NCI-H345 (cell line): ENCODE data around the gene DFFB.
A peak's percentile ranks its signal among the peaks of the same experiment; 100 is the strongest.
"Not testable (repeated sequence)": the region's sequence is repeated elsewhere in the genome, so short reads cannot be mapped to it uniquely, and the experiment has no call there.

Source experiments
- DNase-seq: peaks from one replicate; lab custom pipeline; 2025; lab: John Stamatoyannopoulos, UW

The DFFB gene

DNA sequence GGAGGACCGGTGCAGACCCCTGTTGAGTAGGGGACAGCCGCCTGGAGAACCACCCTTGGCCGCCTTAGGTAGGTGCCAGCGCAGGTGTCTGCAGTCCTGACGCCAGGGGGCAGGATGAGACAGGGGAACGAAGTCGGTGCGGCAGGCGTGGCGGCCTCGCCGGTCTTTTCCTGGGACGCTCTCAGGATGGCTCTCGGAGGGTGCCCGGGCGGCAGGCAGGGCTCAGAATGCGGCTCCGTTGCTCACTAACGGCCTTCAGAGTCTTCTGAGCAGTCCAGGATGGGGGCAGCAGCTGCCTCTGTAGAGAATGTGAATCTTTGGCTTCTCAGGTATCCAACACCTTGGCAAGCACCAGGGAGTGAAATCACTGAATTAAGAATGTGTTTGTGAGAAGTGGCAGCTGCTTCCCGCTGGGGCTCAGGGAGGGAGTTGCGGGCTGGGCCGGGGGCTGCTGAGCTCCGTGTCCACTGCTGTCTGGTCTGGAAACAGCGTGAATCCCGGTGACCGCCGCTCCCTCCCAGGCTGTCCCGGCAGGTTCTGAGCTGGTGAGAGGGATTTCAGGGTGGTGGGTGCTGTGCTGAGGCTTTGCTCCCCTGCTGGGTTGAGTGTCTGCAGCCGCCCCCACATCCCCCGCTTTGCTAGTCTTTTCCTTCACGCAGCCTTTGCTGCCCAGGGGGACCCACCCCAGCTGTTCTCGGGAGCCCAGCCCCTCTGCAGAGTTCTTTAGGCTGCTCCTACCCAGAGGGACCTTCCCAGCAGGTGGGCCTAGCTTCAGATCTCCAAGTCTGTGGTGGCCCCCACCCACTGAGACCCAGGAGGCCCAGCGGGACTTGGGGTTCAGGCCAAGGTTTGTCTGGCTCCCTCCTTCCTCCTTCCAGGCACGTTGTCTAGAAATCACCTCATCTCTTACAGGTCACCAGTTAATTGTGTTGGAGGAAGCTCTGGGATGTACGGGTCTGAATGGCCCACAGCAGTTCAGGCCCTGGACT, 53.9 kb downstream of the DFFB start:
- DNase-seq = peak; percentile 88

DNA sequence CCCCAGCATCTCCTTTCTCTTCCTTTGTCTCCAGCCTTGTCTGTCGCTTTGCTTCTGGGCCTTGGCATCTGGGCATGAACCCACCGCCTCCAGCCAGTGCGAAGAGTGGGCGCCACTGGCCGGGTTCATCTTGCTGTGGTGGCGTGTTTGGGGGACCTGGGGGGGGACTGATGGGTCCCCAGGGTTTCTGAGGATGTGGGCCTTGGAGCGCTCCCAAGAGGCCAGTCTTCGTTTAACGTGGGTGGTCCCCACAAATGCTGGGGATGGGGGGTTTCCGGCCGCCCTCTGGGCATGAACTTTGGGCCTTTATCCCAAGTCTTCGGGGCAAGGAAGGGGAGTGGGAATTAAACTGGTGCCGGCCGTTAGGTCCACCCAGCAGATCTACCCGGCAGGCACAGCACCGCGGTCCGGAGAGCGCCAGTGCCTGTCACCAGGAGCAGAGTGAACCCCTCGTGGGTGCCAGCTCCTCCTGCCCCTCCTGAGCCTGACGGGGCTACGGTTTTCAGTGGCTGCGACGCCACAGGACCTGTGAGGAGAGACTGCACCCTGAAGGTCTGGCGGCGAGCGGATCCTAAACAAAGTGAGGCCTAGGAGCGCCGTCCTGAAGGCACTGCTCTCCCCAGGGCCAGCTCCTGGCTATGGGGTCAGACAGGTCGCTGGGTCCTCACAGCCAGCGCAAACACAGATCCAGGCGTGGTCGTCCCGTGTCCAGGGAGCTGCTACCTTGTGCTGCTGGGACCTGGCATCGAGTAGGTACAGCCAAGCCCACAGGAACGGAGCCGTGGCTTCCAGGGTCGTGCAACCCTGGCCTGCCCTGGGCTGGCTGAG, 54.9 kb downstream of the DFFB start:
- DNase-seq = no peak

DNA sequence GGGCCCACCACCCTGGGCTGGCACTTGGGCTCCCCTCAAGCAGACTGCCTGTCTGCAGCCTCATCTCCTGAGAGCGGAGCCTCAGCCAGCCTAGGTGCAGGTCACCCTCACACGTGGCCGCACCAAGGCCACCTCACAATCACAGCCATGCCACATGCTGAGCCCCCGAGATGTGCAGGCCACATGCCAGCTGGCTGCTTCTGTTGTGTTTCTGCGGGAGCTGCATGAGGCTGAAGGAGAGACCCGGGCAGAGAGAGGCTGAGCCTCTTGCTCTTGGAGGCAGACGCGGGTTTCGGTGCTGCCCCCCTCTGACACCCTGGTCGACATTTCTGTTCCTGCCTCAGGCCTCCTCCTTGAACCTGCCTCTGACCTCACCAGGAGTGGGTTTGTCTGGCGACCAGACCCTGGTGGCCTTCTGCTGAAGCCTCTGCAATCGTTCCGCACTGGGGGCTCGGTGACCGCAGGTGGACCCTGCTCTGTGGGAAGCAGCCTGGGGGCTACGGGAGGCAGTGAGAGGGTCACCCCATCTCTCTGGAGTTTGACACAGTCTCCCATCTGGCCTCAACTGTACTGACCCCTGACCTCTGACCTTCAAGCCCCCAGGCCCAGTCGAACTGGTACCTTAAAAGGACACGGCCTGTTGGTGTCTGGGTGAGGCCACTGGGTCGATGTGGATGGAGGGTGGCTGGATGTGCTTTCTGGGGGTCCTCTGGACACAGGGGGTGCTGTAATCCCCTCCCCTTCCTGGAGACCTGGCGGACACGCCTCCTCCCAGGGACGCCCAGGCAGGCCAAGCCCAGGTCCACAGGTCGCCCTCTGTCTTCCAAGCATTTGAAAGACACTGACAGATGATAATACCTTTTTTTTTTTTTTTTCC, 55.8 kb downstream of the DFFB start:
- DNase-seq = no peak

DNA sequence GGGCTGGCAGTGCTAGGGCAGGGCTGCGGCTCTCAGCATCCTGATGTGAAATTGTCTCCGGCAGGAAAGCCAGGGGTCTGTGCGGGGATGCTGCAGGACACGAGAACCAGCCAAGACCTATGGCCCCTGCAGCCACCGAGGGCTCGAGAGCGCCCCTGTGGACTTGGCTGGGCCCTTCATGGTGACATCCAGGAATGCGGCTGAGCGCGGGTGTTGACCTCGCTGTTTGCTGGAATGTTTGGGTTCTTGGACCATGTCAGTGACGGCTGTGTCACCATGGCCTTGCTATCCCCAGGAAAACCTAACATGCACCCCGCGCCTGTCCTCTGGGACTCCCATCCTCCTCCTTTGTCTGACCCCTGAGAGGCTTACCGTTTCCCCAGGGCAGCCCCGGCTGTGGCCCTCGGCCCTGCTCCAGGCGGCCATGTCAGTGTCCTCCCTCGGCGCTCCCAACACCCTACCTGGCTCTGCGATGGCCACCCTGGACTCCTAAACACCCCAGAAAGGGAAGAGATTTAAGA, 57.1 kb downstream of the DFFB start:
- no peak for DNase-seq

DNA sequence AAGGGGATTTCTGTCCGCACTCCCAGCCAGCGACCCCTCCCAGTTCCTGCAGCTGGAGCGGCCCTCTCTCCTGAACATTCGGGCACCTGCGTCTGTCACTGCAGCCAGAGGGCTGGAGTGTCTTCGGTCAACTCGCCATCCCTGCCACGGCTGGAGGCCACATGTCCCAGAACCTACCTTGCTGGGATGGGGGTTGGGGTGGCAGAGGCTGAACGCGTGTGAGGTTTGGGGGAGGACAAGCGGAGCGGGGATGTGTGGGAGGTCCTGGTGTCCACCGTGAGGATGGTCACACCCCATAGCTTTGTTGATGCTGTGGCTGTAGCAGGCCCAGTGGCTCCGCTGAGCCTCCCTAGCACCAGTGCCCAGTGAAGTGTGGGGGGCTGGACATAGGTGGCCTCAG, 57.6 kb downstream of the DFFB start:
- DNase-seq = no peak

DNA sequence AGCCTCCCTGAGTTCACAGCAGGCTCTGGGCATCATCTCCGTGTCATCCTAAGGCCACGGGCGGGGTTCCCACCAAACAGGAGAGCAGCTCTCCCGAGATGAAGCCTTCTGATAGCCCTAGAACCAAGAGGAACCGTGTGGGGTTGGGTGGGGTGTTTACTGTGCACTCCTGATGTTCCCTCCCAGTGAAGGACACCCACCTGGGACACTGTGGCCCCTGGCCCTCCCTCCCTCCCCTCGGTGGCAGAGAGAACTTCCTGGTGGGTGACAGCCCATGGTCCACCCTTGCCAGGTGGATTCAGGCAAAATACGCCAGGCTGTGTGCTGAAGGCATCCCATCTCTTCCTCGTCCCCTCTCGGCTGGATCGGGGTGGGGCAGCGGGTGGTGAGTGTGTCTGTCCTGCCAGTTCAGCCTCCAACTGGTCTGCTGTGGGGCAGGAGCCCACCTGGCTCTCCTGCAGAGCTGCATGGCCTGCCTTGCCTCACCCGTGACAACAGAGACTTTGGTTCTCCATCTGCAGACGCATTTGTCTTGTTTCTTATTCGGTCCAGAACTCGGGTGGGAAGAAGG, 58.4 kb downstream of the DFFB start:
- DNase-seq = no peak

DNA sequence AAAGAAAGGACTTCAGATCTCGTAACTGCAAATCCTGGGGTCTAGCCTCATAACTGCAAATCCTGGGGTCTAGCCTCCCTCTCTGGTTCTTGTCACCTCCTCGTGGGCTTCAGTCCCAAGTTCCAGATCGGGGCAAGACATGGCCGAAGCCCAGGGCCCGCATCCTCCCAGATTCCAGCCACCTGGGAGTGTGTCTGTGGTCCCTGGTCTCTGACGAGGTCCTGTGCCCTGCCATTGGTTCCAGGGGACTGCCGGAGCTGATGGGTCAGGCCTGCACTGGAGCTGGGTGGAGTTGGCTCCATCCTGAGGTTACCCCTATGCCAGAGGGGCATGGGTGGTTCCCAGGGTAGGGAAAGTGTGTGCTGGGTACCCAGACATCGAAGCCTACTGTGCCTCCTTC, 60.5 kb downstream of the DFFB start:
- no peak for DNase-seq

DNA sequence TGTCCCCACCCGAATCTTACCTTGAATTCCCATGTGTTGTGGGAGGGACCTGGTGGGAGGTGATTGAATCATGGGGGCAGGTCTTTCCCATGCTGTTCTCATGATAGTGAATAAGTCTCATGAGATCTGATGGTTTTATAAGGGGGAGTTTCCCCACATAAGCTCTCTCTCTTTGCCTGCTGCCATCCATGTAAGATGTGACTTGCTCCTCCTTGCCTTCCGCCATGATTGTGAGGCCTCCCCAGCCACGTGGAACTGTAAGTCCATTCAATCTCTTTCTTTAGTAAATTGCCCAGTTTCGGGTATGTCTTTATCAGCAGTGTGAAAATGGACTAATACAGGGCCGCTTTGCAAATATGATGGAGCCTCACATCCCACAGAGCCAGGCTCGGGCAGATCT, 61.1 kb downstream of the DFFB start:
- DNase-seq = not testable (repeated sequence)

DNA sequence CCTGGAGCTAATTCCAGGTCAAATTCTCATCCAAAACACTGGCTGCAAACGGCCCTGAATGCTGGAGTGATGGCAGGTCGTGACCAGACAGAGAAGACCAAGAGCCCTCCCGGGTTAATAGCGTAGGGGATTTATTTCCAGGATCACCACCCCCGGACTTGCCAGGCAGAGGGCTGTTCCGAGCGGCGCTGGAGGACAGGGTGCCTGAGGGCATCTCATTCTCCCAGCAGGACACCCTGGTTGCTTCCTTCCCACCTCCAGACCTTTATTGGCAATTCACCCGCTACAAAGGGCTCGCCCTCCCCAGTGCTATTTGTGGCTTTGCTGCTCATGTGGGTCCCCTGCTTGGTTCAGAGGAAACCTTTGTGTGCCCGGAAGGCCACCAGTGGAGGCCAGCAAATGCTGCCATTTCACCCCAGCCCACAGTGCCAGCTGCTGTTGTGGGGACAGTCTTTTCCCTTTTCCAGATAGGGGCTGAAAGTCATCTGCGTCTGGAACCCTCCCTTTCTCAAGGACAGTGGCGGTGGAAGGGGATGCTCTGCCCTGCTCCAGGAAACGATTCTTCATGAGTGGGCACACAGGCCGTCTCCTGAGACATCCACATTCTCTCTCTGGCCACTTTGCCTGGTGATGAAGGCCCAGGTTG, 61.8 kb downstream of the DFFB start:
- DNase-seq = no peak

DNA sequence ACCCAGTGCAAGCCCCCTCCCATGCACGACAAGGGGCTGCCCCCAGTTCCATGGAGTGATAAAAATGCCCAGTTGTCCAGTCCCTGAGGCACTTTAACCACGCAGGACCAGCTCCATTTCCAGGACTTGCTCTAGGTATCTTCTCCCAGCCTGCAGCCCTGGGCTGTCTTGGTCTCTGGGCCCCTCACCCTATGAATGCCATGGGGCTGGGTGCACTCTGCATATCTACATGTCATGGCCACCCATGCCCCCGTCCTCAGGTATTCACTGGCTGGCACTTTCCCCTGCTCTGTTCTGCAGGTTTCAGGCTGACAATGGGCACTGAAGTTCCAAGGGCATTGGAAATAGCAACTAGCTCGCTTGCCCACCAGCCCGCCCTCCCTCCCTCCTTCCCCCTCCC, 62.4 kb downstream of the DFFB start:
- DNase-seq = no peak

DNA sequence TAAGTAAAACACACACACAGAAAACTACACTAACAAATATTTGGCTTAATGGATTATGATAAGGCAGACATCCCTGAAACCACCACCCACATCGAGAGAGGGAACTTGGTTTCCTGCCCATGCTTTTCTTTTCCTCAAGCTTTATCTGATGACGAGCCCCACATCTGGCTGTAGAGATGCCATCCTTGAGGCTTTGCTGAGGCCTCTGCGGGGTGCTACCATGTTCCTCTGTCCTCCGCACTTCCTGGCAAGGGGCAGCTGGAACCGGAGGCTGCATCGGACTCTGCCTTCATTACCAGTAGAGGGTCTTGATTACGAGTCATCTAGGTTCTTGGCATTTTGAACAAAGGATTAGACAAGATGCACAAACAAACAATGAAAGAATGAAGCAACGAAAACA, 64.5 kb downstream of the DFFB start:
- no peak for DNase-seq

DNA sequence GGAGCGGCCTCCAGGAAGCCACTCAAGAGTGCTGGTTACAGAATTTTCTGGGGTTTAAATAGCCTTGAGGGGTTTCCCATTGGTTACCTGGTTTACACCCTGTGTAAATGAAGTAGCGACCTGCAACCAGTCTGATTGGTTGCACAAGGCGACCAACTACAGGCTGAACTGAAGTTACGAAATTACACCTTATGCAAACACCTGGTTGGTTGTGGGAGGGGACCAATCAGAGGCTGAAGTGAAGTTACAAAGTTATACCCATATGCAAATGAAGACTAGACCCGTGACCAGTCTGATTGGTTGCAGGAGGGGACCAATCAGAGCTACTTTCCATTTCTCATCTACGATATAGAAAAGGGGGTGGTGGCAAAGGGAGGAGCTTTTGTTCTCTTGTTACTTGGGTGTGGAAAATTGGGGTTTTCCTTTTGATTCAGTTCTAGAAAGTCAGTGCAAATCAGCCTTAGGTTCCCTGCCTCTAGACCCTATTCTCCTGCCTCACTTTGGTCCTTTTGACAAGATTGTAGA, 65.0 kb downstream of the DFFB start:
- DNase-seq = no peak

DNA sequence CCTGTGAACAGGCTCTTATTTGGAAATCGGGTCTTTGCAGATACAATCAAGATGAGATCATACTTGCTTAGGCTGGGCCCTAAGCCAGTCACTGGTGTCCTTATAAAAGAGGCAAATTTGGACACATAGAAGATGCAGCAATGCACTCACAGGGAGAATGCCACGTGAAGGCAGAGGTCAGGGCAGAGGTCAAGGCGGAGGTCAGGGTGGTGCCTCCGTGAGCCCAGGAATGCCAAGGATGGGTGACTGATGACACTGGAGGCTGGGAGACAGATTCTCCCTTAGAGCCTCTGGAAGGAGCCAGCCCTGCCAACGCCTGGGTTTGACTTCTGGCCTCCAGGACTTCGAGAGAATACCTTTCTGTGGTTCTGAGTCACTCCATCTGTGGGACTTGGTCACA, 65.6 kb downstream of the DFFB start:
- no peak for DNase-seq

DNA sequence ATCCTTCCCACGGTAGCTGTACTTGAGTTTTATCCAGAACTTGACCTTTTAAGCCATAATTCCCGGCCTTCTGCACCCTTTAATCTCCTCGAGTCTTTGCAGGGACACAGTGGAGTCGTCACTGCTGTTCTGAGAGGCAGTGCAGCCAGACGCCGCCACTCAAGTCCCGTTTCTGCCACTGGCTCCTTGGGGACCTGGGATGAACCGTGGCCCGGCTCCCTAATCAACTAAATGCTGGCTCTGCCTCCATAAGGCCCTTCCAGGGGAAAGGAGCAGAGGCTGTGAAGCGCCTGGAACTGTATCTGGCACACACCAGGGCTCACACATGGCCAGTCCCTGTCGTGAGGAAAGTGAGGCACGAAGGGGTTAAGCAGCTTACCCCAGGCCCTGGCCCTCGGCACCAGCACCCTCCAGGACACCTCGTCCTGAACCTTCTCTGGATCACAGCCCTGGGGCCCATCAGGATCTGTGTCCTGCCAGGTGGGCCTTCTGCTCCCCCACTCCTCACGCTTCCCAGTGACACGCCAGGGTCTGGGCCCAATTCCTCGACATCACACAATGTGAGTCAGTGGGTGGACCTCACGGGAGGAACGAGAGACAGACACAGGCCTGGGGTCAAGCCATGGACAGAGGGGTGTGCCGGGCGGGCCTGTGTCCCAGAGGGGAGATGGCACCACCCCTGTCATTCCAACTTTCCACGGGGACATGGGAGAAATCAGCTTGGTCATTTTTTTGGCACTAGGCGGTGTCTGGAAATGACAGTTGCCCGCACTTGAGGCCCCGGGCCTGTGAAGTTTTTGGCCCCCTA, 66.3 kb downstream of the DFFB start:
- DNase-seq = no peak

DNA sequence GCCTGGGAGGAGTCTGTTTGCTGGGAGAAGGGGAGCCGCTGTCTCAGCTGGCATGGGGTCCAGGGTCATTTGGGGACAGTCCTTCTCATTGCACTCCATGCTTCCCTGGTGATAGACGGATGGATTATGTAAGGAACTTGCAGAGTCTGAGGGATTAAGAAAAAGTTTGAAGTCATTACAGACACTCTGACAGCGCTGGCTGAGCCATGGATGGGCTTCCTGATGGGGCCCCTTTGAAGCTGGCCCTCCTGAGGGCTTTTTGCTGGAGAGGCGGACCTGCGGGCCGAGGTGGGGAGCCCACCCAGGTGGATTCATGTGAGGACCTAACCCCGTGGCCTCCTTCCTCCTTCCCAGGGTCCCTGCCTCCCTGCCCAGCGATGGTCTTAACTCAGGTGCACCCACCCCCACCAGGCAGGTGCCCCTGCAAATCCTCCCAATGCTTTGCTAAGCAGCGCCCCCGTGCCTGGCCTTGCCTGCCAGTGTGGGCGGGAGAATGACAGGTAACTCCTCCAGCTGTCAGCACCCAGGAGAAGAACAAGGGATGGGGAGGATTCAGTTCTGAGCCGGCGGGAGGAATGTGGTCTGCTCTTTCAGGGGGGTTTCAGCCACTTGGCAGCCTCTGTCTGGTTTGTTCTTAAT, 67.0 kb downstream of the DFFB start:
- no peak for DNase-seq

DNA sequence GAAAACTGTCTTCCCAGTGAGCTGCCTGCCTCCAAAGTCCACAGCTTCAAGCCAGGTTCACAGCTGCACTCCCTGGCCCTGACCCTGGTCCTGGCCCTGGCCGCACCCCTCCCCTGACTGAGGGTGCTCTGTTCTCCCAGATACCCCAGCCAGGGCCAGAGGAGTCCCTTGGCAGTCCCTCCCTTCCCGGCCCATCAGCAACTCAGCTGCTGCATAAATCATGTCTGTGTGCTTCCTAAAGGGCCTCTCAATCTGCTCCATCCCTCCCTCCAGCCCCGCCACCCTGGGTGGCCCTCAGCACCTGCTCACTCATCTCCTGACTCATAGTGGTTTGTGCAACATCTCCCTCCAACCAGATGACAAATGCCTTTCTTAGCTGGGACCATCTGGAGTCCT, 67.5 kb downstream of the DFFB start:
- DNase-seq = peak; percentile 91

DNA sequence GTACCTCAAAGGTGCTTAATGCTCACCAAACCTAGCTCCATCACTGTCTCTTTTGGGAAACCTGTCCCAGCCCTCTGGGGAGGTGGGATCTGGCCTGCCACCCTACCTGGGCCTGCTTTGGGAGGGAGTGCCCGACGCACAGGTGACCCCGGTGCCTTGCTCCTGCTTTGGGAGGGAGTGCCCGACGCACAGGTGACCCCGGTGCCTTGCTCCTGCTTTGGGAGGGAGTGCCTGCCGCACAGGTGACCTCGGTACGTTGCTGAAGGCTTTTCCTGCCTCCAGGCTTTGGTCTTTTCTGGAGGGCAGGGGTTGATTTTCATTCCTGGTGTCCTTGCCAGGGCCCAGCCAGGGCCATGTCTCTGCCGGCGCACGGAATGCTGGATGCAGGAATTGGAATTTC, 68.0 kb downstream of the DFFB start:
- no peak for DNase-seq

DNA sequence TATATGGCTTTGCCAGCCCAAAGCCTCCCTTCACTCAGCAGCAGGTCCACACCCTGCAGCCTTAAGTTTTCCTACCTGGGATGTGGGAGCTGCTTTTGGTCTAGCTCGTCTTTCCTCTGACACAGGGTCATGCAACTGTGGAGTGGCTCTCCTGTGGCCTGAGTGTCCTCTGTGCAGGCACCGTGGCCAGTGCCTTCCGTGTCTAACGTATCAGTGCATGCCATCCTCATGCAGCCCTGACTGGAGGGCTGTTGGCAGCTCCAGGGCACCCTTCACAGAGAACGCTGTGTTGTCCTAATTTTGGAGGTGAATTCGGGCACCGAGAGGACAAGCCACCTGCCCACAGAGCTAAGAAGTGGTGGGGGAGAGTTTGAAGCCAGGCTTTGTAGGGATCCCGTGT, 68.5 kb downstream of the DFFB start:
- DNase-seq = no peak

DNA sequence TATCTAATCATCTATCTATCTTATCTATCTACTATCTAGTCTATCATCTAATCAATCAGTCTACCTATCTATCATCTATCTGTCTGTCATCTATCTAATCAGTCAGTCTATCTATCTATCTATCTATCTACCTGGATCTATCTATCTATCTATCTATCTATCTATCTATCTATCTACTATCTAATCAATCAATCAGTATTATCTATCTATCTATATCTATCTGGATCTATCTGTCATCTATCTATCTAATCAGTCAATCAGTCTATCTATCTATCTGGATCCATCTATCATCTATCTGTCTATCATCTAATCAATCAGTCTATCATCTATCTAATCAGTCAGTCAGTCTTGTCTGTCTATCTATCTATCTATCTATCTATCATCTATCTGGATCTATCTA, 69.7 kb downstream of the DFFB start:
- DNase-seq = no peak
